Gastrocnemius medialis (tissue), 4 donors: Measurements from ENCODE around the gene KIF3A. TPM values are rescaled to one million over a fixed set of nuclear protein-coding genes. Genes with fewer than 3 reads are reported as not detected.

ENCODE experiments used
- ATAC-seq, 2 donors: fragments of 150-250 bp; one replicate each; pipeline ENCODE4 v1.9.1; 2016
- DNase-seq, 2 donors: peaks; one replicate each; pipeline ENCODE4 v3.0.0-alpha.2; 2019
- H3K27ac ChIP-seq, 4 donors: fragments of 200-600 bp; sonication (generic); 1 replicate in 1 of 4; 2 replicates in 3 of 4; pipeline ENCODE4 v1.5.1; 2016 to 2018; ENCODE audit warnings: mild to moderate bottlenecking in 2 of 4, moderate library complexity in 1 of 4
- H3K27me3 ChIP-seq, 3 donors: fragments of 200-600 bp; sonication (generic) in 2 of 3; 1 replicate in 1 of 3; 2 replicates in 2 of 3; pipeline versions ENCODE4 v1.5.1 to v1.6.0; 2016 to 2019; ENCODE audit warnings: mild to moderate bottlenecking in 1 of 3, moderate library complexity in 1 of 3
- H3K36me3 ChIP-seq, 2 donors: fragments of 200-600 bp; sonication (generic) in 1 of 2; one replicate each; pipeline ENCODE4 v1.5.1; 2017 to 2018
- H3K4me1 ChIP-seq, 2 donors: fragments of 200-600 bp; sonication (generic) in 1 of 2; one replicate each; pipeline ENCODE4 v1.5.1; 2016 to 2017; ENCODE audit warnings: mild to moderate bottlenecking in 2 of 2
- H3K4me3 ChIP-seq, 4 donors: fragments of 200-600 bp; sonication (generic) in 3 of 4; 1 replicate in 1 of 4; 2 replicates in 3 of 4; pipeline ENCODE4 v1.5.1; 2016 to 2019; ENCODE audit warnings: mild to moderate bottlenecking in 2 of 4
- H3K9me3 ChIP-seq, 3 donors: fragments of 200-600 bp; sonication (generic) in 2 of 3; 1 replicate in 1 of 3; 2 replicates in 2 of 3; pipeline ENCODE4 v1.5.1; 2016 to 2019
- POLR2A ChIP-seq, 2 donors: fragments of 450-650 bp; IDR thresholded peaks; one replicate each; pipeline ENCODE4 v1.6.1; 2017; ENCODE audit warnings: antibody characterized with exemption in 2 of 2, mild to moderate bottlenecking in 2 of 2, moderate library complexity in 2 of 2
- in situ Hi-C, 4 donors: fragments of 200-750 bp; cut with MboI; loops; one replicate each; pipeline versions ENCODE4 v1.15.0 to v1.8.0; 2017; ENCODE audit warnings: low sequenced_read_pairs in 4 of 4
- intact Hi-C: fragments of 100-400 bp; cut with DNase I; formaldehyde crosslinking; loops from one replicate; pipeline ENCODE4 v1.15.1; 2023; ENCODE audit warnings: low total_unique reads
- total RNA-seq, 4 donors: library from RNA; depleted of rRNA; stranded (reverse); fragments of >200 nt; gene quantifications; one replicate each; pipeline versions ENCODE4 v1.1.0 to v1.2.3, GENCODE V29; 2016
- TF ChIP-seq, protein P1 (sequence below), 5 experiments: fragments of 450-650 bp in 3 of 5; fragments of 200-600 bp in 2 of 5; sonication (generic) in 2 of 5; IDR thresholded peaks in 4 of 5; conservative IDR thresholded peaks in 1 of 5; 1 replicate in 4 of 5; 2 replicates in 1 of 5; pipeline ENCODE4 v1.5.1; 2016 to 2019; ENCODE audit warnings: antibody characterized with exemption in 5 of 5, mild to moderate bottlenecking in 3 of 5, moderate library complexity in 3 of 5

KIF3A gene
- total RNA-seq, 4 donors from 2014 or later: 2.5 to 4.2 (median 3.4) TPM

DNA sequence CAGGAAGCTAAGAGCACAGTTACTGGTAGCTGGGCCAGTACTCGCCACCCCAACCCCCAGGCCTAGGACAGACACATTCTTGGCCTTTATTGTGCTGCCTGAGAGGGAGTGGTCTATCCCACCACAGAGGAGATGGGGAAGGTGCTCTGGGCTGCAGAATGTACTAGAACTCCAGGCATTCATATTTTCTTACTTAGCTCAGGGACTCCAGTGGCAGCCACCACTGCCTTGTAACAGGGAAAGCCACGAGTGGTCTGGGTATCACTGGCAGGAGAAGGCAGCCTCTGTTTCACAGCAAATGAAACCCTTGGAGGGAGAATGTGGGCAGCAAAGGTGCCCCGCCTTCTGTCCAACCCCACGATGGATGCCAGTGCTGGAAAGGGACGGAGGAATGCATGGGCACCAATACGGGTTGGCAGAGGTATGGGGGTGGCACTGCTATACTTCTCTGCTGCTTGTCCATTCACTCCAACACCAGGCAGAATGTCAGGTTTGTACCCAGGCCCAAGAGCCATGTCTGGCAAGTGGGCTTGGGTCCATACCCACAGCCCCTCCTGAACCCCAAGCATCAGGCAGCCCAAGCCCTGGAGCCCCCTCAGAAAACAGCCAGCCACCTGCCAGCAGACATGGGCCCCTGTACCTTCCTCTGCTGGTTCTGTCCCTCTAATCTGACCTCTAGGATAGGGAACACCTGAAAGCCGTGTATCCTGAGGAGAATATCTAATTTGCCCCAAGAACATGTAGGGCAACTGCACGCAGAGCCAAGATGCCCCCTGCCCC lies 35.1 kb upstream of the KIF3A start:
- in situ Hi-C loops (no loop called here), intact Hi-C loops (no loop called here)
- TF ChIP-seq, protein P1, sequence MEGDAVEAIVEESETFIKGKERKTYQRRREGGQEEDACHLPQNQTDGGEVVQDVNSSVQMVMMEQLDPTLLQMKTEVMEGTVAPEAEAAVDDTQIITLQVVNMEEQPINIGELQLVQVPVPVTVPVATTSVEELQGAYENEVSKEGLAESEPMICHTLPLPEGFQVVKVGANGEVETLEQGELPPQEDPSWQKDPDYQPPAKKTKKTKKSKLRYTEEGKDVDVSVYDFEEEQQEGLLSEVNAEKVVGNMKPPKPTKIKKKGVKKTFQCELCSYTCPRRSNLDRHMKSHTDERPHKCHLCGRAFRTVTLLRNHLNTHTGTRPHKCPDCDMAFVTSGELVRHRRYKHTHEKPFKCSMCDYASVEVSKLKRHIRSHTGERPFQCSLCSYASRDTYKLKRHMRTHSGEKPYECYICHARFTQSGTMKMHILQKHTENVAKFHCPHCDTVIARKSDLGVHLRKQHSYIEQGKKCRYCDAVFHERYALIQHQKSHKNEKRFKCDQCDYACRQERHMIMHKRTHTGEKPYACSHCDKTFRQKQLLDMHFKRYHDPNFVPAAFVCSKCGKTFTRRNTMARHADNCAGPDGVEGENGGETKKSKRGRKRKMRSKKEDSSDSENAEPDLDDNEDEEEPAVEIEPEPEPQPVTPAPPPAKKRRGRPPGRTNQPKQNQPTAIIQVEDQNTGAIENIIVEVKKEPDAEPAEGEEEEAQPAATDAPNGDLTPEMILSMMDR (IDR thresholded peaks at IDR 0.05 in 4 of 5, conservative IDR thresholded peaks at IDR 0.05 in 1 of 5): no peak
- TF ChIP-seq POLR2A (IDR thresholded peaks at IDR 0.05): no peak
- ATAC-seq (no peak), DNase-seq (no peak)
- no peaks in the 10 kb centered on the region for H3K9me3 ChIP-seq
- H3K36me3 ChIP-seq: no peaks in the 10 kb centered on the region
- no peaks in the 10 kb centered on the region for H3K27me3 ChIP-seq
- peaks cover 7 to 28% of the 10 kb centered on the region in 2 donors for H3K4me1 ChIP-seq
- H3K27ac ChIP-seq: peak overlapping the region; percentile 40 to 62 (median 42)
- no peak overlapping the region for H3K4me3 ChIP-seq

DNA sequence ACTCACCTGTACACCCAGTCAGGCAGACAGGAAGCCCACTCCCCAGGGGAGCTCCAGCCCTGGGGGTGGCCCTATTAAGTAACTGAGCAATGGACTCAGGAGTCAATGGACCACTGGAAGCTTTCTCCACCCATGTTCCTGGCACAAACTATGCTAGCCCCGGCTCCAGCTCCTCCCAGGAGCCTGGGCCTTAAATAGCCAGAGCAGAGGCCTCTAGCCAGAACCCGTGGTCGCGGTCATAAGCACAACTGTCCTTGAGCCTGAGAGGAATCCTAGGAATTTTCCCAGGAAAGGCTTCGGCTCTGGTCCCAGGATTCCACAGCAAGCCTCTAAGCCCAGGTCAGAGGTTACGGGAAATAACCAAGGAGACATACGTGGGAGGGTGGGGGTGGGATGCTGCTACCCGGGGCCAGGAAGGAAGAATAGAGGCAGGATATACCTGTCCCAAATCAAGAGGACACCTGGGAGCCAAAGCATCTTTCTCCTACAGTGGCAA lies 34.2 kb upstream of the KIF3A start:
- H3K9me3 ChIP-seq: no peaks in the 10 kb centered on the region
- H3K36me3 ChIP-seq: no peaks in the 10 kb centered on the region
- intact Hi-C loops (no loop called here), in situ Hi-C loops (no loop called here)
- ATAC-seq: no peak
- H3K4me3 ChIP-seq: no peak overlapping the region
- peak in 1 of 2 donors; percentile 45 for DNase-seq
- H3K27ac ChIP-seq: peak overlapping the region; percentile 40 to 62 (median 42)
- no peak for TF ChIP-seq POLR2A (IDR thresholded peaks at IDR 0.05)
- TF ChIP-seq, protein P1 (IDR thresholded peaks at IDR 0.05 in 4 of 5, conservative IDR thresholded peaks at IDR 0.05 in 1 of 5): no peak
- no peaks in the 10 kb centered on the region for H3K27me3 ChIP-seq
- H3K4me1 ChIP-seq: peaks cover 13 to 33% of the 10 kb centered on the region in 2 donors

DNA sequence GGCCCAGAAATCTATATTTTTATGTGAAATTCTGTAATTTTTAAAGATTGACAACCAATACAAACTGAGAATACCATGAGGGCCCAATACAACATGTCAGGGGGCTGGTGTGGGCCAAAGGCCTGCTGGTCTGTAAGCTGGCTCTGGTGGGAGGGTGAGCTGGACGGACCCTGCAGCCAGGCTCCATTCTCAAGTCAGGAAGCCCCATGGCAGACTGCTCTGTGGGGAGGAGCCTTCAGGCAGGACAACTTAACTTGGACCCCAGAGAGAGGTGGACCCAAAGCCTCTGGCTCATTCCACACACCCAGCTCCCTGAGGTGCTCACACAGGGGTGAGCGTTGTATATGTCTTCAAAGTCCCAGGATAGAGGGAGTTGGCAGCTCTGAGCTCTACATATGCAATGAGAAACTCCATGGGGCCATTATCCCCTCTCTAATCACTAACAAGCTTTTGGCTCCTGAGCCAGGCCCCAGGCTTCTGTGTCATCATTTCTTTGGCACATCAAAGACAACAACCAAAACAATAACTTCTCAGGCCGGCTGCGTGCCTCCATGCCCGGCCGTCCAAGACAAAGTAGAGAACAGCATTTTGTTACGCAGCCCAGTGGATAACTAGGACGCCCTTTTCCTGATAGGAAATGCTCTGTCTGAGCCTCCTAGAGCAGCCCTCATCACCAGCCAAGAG lies 33.3 kb upstream of the KIF3A start:
- intact Hi-C loops: no loop called here
- DNase-seq: peak in 1 of 2 donors; percentile 18
- no peak overlapping the region for H3K4me3 ChIP-seq

DNA sequence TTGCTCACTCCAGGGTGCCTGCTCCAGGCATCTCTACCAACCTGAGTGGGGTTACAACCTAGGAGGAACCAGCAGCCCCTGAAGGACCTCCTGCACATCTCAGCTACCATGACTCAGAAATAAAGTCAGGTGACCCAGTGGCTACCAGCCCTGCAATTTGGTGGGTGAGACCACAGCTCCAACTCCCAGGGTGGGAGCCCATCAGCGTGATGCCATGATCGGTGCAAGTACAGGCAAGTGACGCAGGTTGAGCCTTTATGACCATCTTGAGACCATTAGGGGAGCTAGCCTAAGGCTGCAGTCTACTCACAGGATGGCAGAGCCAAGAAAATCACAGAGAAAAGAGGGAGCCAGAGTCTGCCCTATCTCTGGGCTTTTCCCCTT lies 31.1 kb upstream of the KIF3A start:
- TF ChIP-seq POLR2A (IDR thresholded peaks at IDR 0.05): no peak
- TF ChIP-seq, protein P1 (IDR thresholded peaks at IDR 0.05 in 4 of 5, conservative IDR thresholded peaks at IDR 0.05 in 1 of 5): no peak
- no peaks in the 10 kb centered on the region for H3K27me3 ChIP-seq
- H3K4me3 ChIP-seq: no peak overlapping the region
- intact Hi-C loops (no loop called here), in situ Hi-C loops (no loop called here)
- no peak for ATAC-seq
- H3K27ac ChIP-seq: no peak overlapping the region
- peaks cover 13 to 27% of the 10 kb centered on the region in 2 donors for H3K4me1 ChIP-seq
- H3K36me3 ChIP-seq: peaks cover 0 to 16% of the 10 kb centered on the region in 2 donors
- DNase-seq: no peak
- H3K9me3 ChIP-seq: no peaks in the 10 kb centered on the region

More for the DNA sequence above, 33.3 kb upstream of the KIF3A start:
- ATAC-seq: peak in 1 of 2 donors; percentile 46
- Histone ChIP-seq H3K9me3 (no peaks in the 10 kb centered on the region), H3K27ac (peak overlapping the region; percentile 40 to 62 (median 42)), H3K4me1 (peaks cover 13 to 33% of the 10 kb centered on the region in 2 donors), H3K36me3 (no peaks in the 10 kb centered on the region), H3K27me3 (no peaks in the 10 kb centered on the region)
- in situ Hi-C loops: no loop called here
- no peak for TF ChIP-seq POLR2A (IDR thresholded peaks at IDR 0.05)
- TF ChIP-seq, protein P1 (IDR thresholded peaks at IDR 0.05 in 4 of 5, conservative IDR thresholded peaks at IDR 0.05 in 1 of 5): no peak
